Cerebellar cortex (tissue), 1 donor: ENCODE measurements around the gene HIC1.

Source experiments
- DNase-seq: peaks from one replicate; pipeline ENCODE4 v3.0.0-alpha.2; 2015; ENCODE audit warnings: low spot score

HIC1 gene

DNA sequence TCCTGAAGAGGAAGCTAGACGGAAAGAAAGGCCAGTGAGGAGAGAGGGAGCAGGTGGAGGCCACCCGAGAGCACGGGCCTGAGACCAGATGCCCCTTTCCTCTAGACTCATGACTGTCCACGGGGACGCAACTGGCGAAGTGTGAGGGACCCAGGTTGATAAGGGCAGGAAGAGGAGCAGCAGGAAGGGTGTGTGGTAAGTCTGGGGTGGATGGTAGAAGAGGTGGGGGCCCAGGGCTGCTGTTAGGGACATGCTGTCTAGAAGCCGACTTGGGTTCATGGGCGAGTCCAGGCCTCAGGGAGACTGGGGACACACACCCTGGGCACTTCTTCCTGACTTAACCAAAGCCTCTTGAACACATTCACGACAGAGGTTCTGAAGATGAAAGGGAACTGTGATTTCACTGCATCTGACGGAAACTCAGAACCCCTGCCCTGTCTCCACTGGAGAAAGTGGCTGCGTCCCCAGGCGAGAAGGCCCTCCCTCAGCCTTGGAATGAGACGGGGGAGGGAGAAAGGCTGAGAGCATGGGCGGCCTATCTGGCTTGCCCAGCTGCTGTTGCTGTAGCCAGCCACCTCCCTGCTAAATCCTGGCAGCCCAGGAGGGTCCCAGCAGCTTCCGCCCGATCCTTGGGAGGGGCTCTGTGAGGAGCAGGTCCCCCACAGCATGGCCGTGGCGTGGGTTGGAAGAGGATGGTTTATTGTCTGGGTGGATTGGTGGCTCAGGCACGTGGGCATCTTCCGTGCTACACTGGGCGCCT lies 6.0 kb downstream of the HIC1 start:
- DNase-seq, result no peak

DNA sequence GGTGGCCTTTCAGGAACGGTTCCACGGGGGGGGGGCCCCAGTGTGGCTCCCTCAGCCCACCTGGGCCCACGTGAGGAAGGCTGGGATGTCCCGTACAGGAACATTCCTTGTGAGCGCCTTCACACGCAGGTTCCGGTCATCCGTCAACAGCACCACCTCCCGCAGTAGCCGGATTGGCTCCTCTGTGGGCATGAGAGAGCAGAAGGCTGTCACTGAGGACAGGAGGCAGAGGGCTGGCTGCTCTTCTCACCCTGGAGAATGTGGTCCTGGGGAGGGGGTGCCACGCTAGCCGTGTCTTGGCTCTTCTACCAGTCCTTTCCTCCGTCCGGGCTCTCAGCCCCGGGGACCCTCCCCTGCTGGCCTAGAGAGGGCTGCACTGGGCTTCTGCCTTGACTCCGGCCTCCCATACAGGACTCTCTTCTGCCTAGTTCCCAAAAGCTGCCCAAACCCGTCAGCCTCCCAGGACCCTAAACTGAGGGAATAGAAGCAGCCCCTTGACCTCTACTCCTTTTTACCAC lies 6.6 kb downstream of the HIC1 start:
- no peak for DNase-seq

DNA sequence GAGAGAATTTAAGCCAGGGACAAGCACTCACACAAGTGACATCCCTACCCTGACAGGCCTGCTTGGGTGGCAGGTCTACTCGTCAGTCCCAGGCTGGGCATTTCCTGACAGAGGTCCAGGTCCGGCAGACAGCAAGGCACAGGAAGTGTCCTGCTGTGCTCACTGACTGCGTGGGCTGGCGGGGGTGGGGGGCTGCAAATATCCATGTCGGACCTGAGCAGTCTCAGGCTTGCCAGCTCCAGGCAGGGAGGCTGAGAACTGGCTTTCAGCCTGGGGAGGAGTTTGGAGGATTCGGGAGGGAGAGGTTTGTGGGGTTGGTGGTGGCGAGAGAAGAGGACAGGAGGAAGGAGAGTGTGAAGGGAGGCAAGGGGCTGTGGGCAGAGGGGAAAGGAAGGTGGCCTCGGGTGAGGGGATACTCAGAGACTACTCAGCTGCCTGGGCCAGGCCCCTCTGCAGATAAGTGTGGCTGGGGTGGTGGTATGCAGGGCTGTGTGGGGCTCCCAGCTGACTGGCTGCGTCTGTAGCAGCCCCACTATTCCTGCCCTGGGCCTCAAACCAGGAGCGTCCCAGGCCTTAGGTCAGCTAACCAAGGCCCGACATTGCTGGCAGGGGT lies 7.8 kb downstream of the HIC1 start:
- no peak for DNase-seq

DNA sequence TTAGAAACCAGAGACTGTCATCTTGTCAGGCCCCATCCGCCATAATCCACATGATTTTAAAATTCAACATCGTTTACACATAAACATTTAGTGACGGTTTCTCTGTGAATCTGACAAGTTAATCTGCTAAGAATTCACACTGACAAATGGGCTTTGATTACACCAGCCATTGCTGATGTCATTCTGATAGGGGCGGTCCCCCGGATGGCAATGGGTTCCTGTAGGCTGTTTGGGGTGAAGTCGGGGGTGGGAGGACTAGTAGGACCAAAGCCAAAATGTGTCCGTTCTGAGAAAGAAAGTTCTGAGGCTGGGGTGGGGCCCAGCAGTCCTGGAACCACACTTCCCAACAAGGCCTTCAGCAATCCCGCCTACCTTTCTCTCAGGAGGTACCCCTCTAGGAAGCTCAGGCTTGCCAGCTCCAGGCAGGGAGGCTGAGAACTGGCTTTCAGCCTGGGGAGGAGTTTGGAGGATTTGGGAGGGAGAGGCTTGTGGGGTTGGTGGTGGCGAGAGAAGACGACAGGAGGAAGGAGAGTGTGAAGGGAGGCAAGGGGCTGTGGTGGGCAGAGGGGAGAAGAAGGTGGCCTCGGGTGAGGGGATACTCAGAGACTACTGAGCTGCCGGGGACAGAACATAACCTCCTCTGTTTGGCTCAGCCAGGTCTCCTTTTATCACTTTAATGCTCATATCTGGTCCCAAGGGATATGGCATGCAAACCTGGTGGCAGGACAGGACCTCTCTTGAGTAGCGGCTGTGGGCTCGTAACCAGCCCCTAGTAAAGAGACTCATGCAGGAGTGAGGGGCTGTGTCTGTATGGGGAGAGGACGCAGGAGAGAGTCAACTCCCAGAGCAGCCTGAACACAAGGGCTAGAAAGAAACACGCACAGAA lies 8.6 kb downstream of the HIC1 start:
- DNase-seq, result no peak

DNA sequence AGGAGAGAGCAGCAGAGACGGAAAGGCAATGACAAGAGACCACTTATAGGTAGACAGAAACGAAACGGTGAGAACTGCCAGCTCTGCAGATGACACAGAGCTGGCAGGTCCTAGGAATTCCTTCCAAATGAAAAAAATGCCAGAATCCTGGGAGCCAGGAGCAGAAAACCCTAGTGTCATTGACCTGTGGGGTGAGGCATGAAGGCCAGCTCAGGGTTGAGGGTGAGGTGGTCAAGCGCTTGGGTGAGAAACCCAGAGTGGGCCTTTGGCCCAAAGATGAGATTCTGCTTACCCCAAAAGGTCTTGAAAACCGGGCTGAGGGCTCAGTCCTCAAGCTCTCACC lies 9.2 kb downstream of the HIC1 start:
- no peak for DNase-seq

DNA sequence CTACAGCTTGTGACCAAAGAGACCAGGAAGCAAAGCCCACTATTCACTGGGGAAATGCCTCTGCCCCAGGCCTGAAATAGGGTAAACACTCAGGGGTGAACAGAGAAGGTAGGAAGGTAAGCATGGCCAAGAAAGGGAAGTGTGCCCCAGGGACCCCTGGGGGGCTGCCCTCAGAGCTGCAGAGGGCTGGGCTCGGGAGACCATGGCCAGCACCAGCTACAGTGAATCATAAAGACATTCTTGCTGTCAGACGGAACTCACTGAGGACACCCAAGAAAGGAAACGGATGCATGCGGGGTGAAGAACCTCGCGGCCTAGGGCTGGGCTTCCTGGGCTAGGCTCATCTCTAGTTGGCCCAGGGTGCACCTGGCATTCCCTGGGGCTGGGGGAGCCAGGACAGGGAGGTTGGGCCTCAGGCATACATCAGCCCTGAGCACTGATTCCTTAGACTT lies 9.6 kb downstream of the HIC1 start:
- DNase-seq, result no peak

DNA sequence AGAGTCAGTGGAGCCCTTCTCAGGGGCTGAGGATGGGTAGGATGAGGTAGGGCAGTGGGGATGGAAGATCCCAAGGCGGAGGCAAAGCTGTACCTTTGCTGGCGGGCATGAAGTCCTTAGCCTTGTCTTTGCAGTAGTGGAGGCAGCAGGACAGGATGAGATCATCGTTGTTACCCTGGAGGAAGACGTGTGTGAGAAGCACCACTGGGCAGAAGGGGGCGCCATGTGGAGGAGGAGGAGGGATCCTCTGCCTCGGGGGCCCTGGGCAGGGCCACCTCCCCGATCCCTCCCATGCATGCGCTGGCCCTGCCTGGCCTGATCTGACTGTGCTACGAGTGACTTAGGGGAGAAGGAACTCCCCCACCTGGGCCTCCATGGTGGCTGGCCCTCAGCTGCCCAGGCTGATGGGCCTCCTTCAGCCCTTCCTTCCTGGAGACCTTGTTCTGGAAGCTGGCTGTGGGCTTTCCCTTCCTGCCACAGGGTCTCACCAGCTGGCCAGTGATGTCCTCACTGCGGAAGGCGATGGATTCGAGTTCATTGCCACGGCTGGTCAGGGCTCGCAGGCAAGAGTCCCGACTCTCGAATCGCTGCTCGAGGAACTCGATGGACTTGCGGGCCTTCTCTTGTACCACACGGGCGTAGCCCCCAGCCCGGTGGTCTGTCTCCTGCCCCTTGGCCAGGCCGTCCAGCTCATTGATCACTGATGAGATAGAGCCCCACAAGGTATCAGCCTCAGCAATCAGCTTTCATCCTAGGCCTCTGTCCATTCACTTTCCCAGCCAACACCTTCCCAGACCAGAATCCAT lies 10.3 kb downstream of the HIC1 start:
- no peak for DNase-seq

DNA sequence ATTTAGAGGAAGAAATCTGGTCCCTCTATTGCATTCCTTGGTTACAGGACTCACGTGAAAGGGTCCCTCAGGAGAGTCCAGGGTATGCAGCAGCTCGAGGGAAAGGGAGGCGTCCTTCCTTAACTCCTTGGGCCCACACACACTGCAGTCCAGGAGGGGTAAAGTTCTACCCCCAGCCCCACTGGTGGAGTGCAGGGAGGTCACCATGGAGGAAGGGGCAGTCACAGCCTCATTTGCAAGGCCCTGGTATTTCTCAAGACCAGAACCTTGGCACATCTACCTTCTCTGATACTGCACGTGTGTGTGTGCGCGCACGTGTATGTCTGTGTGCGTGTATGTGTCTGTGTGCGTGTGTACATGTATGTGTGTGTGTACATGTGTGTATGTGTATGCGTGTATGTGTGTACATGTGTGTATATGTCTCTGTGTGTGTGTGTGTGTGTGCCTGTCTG lies 11.1 kb downstream of the HIC1 start:
- no peak for DNase-seq

DNA sequence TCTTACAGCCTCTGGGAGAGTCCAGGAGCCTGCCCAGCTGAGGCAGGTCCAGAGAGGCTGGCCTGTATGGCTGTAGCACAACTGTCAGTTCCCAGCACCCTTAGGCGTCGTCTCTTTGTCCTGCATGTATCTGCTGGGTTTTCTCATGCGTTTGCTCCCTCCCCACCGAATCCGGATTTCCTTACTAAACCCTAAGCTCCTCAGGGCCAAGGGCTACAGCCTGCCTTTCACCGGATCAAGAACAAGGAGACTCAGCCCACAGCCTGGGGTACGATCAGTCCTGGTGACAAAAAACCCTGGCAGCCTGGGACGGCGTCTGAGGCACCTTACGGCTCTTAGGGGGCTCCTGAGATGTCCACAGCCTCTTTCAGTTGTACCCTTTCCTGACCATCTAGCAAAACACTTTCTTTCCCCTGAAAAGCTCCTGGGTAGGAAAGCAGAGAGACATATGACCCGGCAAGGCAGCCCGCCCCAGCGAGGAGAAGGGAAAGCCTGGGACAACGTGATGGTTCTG lies 12.2 kb downstream of the HIC1 start:
- no peak for DNase-seq

DNA sequence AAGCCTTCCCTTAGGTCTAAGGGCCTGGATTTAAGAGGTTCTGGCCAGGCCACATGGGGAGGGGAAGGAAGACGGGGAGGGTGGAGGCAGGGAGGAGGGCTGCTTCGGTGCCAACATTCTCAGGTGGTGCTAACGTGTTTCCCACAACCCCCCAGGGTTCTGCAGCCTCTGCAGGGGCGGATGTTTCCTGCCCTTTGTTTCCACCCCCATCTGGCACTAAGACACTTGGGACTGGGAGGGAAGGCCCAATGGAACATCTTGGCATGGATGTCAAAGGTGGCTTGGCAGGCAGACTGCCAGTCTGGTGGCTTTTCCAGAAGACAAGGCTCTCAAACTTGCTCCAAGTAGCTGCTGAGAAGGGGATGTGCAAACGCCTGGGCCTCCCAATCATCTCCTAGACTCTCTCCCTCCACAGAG lies 12.7 kb downstream of the HIC1 start:
- no peak for DNase-seq

DNA sequence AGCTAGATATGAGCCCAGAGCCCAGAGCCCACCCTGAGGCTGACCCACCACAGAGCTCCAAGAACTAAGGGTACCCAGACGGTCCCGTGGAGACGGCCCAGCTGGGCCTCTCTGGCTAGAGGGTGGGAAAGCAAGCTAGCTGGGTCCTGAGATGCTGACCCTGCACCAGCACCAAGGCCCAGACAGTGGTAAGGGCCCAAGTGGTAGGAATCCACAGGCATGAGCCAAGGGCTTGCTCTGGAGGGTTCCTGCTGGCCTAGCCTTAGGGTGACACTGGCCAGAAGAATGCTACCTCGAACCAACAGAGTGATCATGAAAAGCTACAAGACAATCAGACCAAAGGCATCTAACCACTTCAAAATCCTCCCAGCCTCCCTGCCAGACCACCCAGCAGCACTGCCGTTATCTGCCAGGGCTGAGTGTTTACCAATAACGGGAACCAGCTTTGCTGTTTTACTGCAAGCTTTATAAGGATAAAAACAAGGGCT lies 13.2 kb downstream of the HIC1 start:
- no peak for DNase-seq

DNA sequence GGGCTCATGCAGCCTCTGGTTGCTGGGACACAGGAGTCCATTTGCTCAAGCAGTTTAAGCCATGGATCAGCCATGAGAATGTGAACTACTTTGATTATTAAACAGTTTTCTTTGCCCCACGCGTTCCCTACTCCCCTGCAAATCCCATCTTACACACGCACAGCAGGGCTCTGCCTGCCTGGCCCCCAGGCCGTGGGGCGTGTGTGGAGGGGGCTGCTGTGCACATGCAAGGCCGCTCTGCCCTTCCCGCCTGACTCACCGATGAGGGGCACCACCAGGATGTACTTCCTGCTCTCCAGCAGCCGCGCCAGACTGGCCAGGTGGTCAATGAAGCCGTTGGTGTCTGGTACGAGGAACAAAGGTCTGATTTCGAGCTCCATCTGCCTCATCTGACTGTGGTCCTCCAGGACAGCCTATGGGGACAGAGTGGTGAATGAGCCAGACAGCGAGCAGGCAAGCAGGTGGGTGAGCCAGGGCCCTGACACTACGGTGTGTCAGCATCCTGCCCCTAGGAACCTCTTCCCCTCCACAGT lies 13.7 kb downstream of the HIC1 start:
- DNase-seq, result peak; percentile 81

DNA sequence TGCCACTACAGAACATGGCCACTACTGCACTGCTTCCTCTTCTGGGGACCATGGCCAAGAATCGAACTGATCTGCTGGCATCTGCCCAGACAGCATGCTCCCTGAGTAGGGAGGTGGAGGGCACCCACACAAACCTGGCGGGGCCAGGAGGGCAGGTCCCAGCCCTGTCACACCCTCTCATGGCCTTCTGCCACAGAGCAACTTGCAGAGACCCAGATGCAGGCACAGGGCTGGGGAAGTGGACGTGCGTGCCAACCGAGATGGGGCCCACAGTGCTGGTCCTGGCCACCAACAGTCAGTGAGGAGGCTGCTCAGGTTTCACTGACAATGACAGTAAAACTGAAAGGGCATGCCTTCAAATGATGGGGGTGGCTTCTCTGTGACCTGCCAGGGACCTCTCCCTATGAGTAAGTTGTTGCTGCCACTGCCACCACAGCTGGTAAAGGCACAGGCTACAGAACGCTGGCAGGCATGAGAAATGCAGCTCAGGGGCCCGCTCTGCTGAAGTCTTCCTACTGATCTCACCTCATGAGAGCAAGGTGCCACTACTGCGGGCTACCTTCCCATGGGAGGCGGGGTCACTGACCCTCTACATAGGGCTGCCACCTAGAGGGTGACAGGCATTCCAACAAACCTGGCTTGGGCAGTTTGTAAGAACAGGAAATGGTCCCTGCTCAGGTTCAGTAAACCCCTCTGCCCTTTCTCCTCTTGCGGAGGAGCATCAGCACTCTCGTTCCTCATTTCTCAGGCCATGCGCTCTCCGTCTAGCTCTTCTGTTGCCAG lies 15.5 kb downstream of the HIC1 start:
- no peak for DNase-seq

DNA sequence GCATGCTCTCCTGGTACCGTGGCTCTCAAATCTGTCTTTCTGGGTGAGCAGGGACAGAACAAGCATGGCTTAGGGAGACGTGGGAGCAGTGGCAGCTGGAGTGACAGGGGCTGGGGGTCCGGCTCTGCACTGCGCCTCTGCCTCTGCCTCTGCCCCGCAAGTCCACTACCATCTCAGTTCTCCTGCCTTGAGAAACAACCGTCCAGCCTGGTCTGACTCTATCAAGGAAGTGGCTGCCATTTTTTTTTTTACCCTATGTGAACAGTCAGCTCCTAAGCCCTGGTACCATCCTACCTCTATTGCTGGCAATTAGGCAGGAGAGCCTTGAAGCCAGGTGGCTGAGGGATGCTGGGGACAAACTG lies 16.1 kb downstream of the HIC1 start:
- DNase-seq, result no peak

DNA sequence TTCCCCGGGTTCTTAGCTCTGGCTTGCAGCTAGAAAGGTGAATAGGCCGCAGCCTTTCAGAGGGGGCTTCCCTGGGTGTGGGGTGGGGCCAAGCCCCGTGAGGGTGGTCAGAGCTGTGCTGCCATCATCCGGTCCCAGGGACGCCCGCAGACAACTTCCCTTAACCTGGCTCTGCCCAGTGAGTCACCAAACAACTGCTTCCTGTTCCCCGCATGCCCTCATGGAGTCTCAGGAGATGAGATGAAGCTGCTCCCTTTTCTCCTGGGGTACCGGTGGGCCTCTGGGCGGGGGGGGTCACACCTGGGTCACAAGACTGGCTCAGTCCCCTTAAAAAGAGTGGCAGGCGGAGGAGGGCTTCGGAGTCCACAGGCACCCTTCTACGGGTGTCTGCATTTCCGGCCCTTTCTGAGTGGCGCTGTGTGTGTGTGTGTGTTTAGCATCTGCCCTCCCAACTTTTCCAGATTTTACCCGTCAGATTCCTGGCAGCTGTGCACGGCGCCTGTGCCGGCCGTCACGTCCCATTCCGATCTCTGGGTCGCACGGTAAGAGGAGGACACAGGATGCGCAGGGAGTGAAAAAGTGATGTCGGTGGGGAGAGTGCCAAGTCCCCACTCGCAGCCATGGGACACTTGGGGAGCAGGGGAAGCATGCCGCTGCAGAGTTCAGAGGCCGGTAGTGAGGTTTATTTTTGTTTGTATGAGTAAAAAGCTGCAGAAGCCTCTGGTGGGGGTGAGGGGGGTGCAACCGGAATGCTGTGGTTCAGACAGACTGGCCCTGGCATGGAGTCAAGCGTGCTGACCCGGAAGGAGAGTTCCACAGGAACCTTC lies 16.8 kb downstream of the HIC1 start:
- DNase-seq, result no peak

DNA sequence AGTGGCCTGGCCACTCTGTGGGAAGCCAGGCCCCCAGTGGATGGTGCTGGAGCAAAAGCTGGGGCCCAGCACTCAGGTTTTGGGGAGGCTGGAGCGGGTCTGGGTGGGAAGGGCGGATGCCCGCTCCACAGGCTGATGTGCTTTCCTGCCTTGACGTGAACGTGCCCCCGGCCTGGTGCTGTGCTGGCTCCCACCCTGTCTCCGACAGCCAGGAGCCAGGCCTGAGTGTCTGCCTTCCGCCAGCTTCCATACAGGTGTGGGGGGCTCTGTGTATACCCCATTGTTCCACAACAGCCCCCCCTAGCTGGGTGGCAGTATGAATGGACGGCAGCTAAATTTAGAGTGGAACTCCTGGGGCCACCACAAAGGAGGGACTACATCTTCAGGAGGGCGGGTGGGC lies 20.0 kb downstream of the HIC1 start:
- DNase-seq, result no peak

DNA sequence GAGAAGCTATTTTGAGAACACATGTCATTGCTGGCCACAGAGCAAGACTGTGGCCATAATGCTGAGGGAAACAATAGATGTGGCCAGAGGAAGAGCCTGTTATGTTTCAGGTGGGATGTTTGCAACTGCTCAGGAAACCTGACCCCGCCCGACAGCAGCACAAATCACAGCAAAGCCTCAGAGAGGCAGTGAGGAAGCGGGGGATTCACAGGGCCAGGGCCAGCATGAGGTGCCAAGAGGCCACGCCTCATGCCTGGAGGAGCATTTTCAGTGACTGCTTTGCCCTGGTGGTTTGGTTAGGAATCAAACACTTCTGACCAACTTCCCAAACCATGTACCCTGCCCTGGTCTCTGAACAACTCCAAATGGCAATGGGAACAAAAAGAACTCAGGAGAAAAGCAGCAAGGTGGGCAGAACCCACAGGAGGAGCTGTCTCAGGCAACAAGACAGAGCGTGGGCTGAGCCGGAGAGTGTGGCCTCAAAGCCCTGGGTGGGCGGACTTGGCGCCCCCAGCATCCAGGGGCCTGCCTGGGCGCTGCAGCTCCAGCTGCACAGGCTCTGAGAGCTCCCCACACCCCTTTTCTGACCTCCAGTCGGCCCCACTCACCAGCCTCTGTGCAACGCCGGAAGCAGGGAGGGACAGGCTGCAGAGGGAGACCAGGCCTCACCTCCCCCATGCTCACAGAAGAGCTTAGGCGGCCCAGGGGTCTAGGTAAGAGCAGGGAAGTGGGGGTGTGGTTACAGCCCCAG lies 20.6 kb downstream of the HIC1 start:
- no peak for DNase-seq

DNA sequence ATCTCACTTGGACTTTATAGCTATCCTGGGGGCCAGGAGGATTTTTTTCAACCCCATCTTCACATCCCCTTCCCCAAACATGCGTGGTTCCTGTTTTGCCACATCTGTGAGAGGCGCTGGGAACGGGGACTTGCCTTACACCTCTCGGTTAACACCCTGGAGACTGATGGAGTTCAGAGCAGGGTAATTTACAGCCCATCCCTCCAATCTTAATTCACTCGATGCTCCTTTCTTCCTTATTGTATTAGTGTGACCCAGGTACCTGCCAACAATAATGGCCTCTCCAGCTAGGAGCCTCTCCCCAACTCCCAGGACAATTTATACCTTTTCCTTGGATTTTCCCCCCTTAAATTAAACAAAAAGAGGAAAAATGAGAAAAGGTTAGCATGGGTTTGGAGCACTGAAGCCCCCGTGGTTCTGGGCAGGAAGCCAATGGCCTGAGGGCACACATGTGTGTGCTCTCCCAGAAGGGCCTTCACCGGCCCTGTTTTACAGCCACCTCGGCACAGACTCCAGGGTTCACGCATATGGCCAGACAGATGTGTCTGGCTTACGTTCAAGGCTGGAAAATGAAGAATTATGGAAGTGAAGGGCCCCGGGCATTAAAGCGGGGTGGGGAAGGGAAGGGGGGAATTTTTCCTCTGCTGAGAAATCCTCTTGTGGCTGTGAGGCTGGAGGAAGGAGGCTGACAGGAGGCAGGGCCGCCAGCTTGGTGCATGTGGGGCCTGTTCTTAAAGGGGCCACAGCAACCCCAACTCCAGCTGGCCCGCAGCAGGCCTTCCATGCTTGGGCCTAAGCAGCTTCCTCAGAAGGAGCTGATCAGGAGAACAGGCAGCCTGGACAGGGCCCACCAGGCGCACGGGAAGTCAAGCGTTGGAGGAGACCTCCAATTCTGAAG lies 21.4 kb downstream of the HIC1 start:
- DNase-seq, result no peak
